ENCODE data around the gene CMTM8.

The CMTM8 gene

DNA sequence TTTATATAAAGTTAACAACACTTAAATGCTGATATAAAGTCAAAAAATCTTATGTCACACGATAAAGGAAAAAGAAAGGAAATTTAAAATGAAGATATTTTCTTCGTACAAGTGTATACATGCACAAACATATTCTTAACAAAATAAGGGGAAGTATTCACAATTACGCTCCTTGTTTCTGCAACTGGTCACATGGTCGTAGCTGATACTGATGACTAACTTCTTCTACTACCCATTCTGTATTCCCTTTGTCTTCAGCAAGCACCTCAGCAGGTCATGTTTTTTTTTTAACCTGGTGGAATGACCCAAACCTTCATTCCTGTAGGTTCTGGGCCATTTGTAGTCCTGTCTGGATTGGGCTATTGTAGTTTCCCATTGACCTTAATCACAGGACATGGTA is 30.0 kb upstream of the CMTM8 start:
- H3K79me1 ChIP-seq (ENCODE audit: low read depth, low read length), result no peaks in the 10 kb centered on the region
- H2BK5ac ChIP-seq (ENCODE audit: low read length), result no peak overlapping the region
- no peaks in the 10 kb centered on the region for H3K9me3 ChIP-seq (replicated peaks in 1 of 2; ENCODE audit: control insufficient read depth in 2 of 2, insufficient read depth in 1 of 2, low read depth in 1 of 2, low read length in 2 of 2)
- no peak overlapping the region for H2AFZ ChIP-seq (ENCODE audit: low read length)
- H2AK5ac ChIP-seq (ENCODE audit: low read depth, low read length), result no peak overlapping the region
- H3K4me3 ChIP-seq (ENCODE audit: low read length in 2 of 2), result no peak overlapping the region
- H4K91ac ChIP-seq (ENCODE audit: low read depth, low read length, poor library complexity), result no peak overlapping the region
- DNase-seq (ENCODE audit: low spot score), result no peak
- no peak overlapping the region for H3K4ac ChIP-seq (ENCODE audit: low read length)
- H3K4me1 ChIP-seq (ENCODE audit: control insufficient read depth in 2 of 2, insufficient read depth in 1 of 2, low read depth in 1 of 2, low read length in 2 of 2), result no peaks in the 10 kb centered on the region
- H3K14ac ChIP-seq (ENCODE audit: low read length), result no peak overlapping the region
- no peaks in the 10 kb centered on the region for H3K27me3 ChIP-seq (ENCODE audit: control insufficient read depth in 3 of 3, insufficient read depth in 3 of 3, low read depth in 1 of 3, low read length in 3 of 3)
- H3K9ac ChIP-seq (ENCODE audit: low read depth, low read length, poor library complexity), result no peak overlapping the region
- no peak overlapping the region for H2BK12ac ChIP-seq (ENCODE audit: low read length)
- no peak overlapping the region for H3K27ac ChIP-seq (replicated peaks; ENCODE audit: low read length)
- no CpG with 5 or more reads among the region's 4 CpGs for WGBS, 2 donors (ENCODE audit: extremely low coverage in 2 of 2, insufficient read length in 2 of 2, insufficient replicate concordance in 1 of 2)
- H4K8ac ChIP-seq (ENCODE audit: low read depth, low read length), result no peak overlapping the region
- H3K36me3 ChIP-seq (replicated peaks in 1 of 2; ENCODE audit: control insufficient read depth in 2 of 2, insufficient read depth in 2 of 2, low read length in 2 of 2), result no peaks in the 10 kb centered on the region
- H3K23ac ChIP-seq (ENCODE audit: low read depth, low read length, poor library complexity), result no peak overlapping the region
- no peak overlapping the region for H3K4me2 ChIP-seq (ENCODE audit: insufficient read depth, low read length, poor library complexity, severe bottlenecking)
- H2BK15ac ChIP-seq (ENCODE audit: low read length), result no peak overlapping the region
- H2BK120ac ChIP-seq (ENCODE audit: low read depth, low read length), result no peak overlapping the region
- no peak overlapping the region for H3K18ac ChIP-seq (ENCODE audit: low read length)

DNA sequence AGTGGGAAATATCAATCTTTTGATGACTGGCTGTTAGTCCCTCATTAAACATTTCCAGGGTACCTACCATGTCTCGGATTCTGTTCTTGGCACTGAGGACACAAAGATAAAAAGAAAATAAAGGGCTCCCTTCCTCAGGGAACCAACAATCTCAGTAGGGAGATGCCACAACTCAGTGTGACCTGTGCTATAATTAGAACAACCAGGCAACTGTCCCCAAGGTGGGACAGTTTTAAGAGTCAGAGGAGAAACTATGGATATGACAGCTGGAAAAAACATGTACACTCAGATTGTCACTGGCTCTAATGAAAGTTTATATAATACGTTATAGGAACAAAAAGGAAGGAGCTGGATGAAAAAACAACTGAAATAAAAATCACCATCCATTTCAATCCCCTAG is 23.3 kb upstream of the CMTM8 start:
- Histone ChIP-seq H2BK5ac (ENCODE audit: low read length) (no peak overlapping the region), H3K9ac (ENCODE audit: low read depth, low read length, poor library complexity) (no peak overlapping the region), H2BK15ac (ENCODE audit: low read length) (no peak overlapping the region), H3K79me1 (ENCODE audit: low read depth, low read length) (no peaks in the 10 kb centered on the region), H2BK120ac (ENCODE audit: low read depth, low read length) (no peak overlapping the region), H3K14ac (ENCODE audit: low read length) (no peak overlapping the region), H3K36me3 (replicated peaks in 1 of 2; ENCODE audit: control insufficient read depth in 2 of 2, insufficient read depth in 2 of 2, low read length in 2 of 2) (no peaks in the 10 kb centered on the region), H2AK5ac (ENCODE audit: low read depth, low read length) (no peak overlapping the region), H2BK12ac (ENCODE audit: low read length) (no peak overlapping the region), H3K4ac (ENCODE audit: low read length) (no peak overlapping the region), H2AFZ (ENCODE audit: low read length) (no peak overlapping the region), H3K4me1 (ENCODE audit: control insufficient read depth in 2 of 2, insufficient read depth in 1 of 2, low read depth in 1 of 2, low read length in 2 of 2) (no peaks in the 10 kb centered on the region), H3K4me3 (ENCODE audit: low read length in 2 of 2) (no peak overlapping the region), H3K9me3 (replicated peaks in 1 of 2; ENCODE audit: control insufficient read depth in 2 of 2, insufficient read depth in 1 of 2, low read depth in 1 of 2, low read length in 2 of 2) (no peaks in the 10 kb centered on the region), H3K4me2 (ENCODE audit: insufficient read depth, low read length, poor library complexity, severe bottlenecking) (no peak overlapping the region), H3K23ac (ENCODE audit: low read depth, low read length, poor library complexity) (no peak overlapping the region), H3K18ac (ENCODE audit: low read length) (no peak overlapping the region), H3K27me3 (ENCODE audit: control insufficient read depth in 3 of 3, insufficient read depth in 3 of 3, low read depth in 1 of 3, low read length in 3 of 3) (peaks cover 0 to 2% (median 0%) of the 10 kb centered on the region in 3 experiments), H3K27ac (replicated peaks; ENCODE audit: low read length) (no peak overlapping the region), H4K8ac (ENCODE audit: low read depth, low read length) (no peak overlapping the region), H4K91ac (ENCODE audit: low read depth, low read length, poor library complexity) (no peak overlapping the region)
- DNase-seq (ENCODE audit: low spot score), result no peak
- WGBS, 2 donors (ENCODE audit: extremely low coverage in 2 of 2, insufficient read length in 2 of 2, insufficient replicate concordance in 1 of 2), result no CpG with 5 or more reads among the region's 2 CpGs

DNA sequence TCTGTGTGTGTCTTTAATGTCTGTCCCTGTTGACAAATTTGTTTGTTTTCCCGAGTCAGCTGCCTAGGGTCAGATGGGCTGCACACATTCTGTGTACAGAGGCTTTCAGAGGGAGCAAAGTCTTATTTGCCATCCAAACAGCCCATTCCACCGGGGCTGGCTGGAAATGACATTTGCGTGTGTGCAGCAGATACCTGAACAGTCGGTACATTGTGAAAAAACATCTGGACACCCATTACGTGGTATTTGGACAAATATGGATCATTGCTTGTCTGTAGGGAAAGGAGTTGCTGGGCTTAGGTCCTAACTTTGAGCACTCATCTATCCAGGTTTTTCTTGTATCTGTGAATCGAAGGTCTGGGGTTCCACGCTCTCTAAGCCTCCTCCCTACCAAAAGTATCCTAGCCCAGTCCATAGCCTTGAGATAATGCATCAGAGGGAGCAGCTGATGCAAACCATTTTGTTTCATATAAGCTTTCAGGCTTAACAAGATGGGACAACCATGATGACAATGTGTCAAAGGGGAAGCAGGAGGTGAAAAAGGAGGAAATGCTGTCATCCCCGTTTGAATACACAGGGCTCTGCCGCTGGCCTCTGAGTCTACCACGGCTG is 22.2 kb upstream of the CMTM8 start:
- no peak overlapping the region for H3K27ac ChIP-seq (replicated peaks; ENCODE audit: low read length)
- H3K36me3 ChIP-seq (replicated peaks in 1 of 2; ENCODE audit: control insufficient read depth in 2 of 2, insufficient read depth in 2 of 2, low read length in 2 of 2), result no peaks in the 10 kb centered on the region
- no peak overlapping the region for H3K9ac ChIP-seq (ENCODE audit: low read depth, low read length, poor library complexity)
- H3K4me2 ChIP-seq (ENCODE audit: insufficient read depth, low read length, poor library complexity, severe bottlenecking), result no peak overlapping the region
- no peak for DNase-seq (ENCODE audit: low spot score)
- H2BK5ac ChIP-seq (ENCODE audit: low read length), result no peak overlapping the region
- no peak overlapping the region for H4K8ac ChIP-seq (ENCODE audit: low read depth, low read length)
- H2AK5ac ChIP-seq (ENCODE audit: low read depth, low read length), result no peak overlapping the region
- no peak overlapping the region for H3K18ac ChIP-seq (ENCODE audit: low read length)
- H2BK120ac ChIP-seq (ENCODE audit: low read depth, low read length), result no peak overlapping the region
- no peak overlapping the region for H3K23ac ChIP-seq (ENCODE audit: low read depth, low read length, poor library complexity)
- no peak overlapping the region for H4K91ac ChIP-seq (ENCODE audit: low read depth, low read length, poor library complexity)
- H3K9me3 ChIP-seq (replicated peaks in 1 of 2; ENCODE audit: control insufficient read depth in 2 of 2, insufficient read depth in 1 of 2, low read depth in 1 of 2, low read length in 2 of 2), result no peaks in the 10 kb centered on the region
- H3K14ac ChIP-seq (ENCODE audit: low read length), result no peak overlapping the region
- H3K4ac ChIP-seq (ENCODE audit: low read length), result no peak overlapping the region
- H3K4me1 ChIP-seq (ENCODE audit: control insufficient read depth in 2 of 2, insufficient read depth in 1 of 2, low read depth in 1 of 2, low read length in 2 of 2), result no peaks in the 10 kb centered on the region
- H3K4me3 ChIP-seq (ENCODE audit: low read length in 2 of 2), result no peak overlapping the region
- H2BK12ac ChIP-seq (ENCODE audit: low read length), result no peak overlapping the region
- H3K27me3 ChIP-seq (ENCODE audit: control insufficient read depth in 3 of 3, insufficient read depth in 3 of 3, low read depth in 1 of 3, low read length in 3 of 3), result peaks cover 0 to 2% (median 0%) of the 10 kb centered on the region in 3 experiments
- peak overlapping the region; percentile 38 for H2AFZ ChIP-seq (ENCODE audit: low read length)
- no peak overlapping the region for H2BK15ac ChIP-seq (ENCODE audit: low read length)
- WGBS, 2 donors (ENCODE audit: extremely low coverage in 2 of 2, insufficient read length in 2 of 2, insufficient replicate concordance in 1 of 2), result no CpG with 5 or more reads among the region's 10 CpGs
- no peaks in the 10 kb centered on the region for H3K79me1 ChIP-seq (ENCODE audit: low read depth, low read length)

DNA sequence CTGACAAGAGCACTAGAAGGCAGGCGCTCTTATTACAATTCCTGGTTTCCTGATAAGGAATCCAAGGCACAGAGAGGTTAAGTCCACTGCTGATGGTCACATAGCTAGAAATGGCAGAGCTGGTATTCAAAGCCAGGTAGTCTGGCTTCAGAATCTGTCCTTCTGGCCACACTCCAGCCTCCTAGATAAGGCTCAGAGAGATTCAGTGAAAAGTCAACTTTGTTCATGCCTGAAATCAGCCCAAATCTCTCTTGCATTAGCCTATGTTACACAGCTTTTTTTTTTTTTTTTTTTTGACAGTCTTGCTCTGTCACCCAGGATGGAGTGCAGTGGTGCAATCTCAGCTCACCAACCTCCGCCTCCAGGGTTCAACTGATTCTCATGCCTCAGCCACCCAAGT is 21.1 kb upstream of the CMTM8 start:
- Histone ChIP-seq H2BK5ac (ENCODE audit: low read length) (no peak overlapping the region), H2BK15ac (ENCODE audit: low read length) (no peak overlapping the region), H3K4me1 (ENCODE audit: control insufficient read depth in 2 of 2, insufficient read depth in 1 of 2, low read depth in 1 of 2, low read length in 2 of 2) (peaks cover 0 to 3% of the 10 kb centered on the region in 2 donors), H3K79me1 (ENCODE audit: low read depth, low read length) (no peaks in the 10 kb centered on the region), H3K14ac (ENCODE audit: low read length) (no peak overlapping the region), H3K27ac (replicated peaks; ENCODE audit: low read length) (no peak overlapping the region), H4K8ac (ENCODE audit: low read depth, low read length) (no peak overlapping the region), H3K9me3 (replicated peaks in 1 of 2; ENCODE audit: control insufficient read depth in 2 of 2, insufficient read depth in 1 of 2, low read depth in 1 of 2, low read length in 2 of 2) (no peaks in the 10 kb centered on the region), H3K4ac (ENCODE audit: low read length) (no peak overlapping the region), H3K23ac (ENCODE audit: low read depth, low read length, poor library complexity) (no peak overlapping the region), H2BK120ac (ENCODE audit: low read depth, low read length) (no peak overlapping the region), H3K36me3 (replicated peaks in 1 of 2; ENCODE audit: control insufficient read depth in 2 of 2, insufficient read depth in 2 of 2, low read length in 2 of 2) (no peaks in the 10 kb centered on the region), H2BK12ac (ENCODE audit: low read length) (no peak overlapping the region), H4K91ac (ENCODE audit: low read depth, low read length, poor library complexity) (no peak overlapping the region), H2AK5ac (ENCODE audit: low read depth, low read length) (no peak overlapping the region), H3K18ac (ENCODE audit: low read length) (no peak overlapping the region), H3K27me3 (ENCODE audit: control insufficient read depth in 3 of 3, insufficient read depth in 3 of 3, low read depth in 1 of 3, low read length in 3 of 3) (peaks cover 0 to 2% (median 0%) of the 10 kb centered on the region in 3 experiments), H3K9ac (ENCODE audit: low read depth, low read length, poor library complexity) (no peak overlapping the region), H2AFZ (ENCODE audit: low read length) (no peak overlapping the region), H3K4me2 (ENCODE audit: insufficient read depth, low read length, poor library complexity, severe bottlenecking) (no peak overlapping the region), H3K4me3 (ENCODE audit: low read length in 2 of 2) (no peak overlapping the region)
- no CpG with 5 or more reads among the region's 2 CpGs for WGBS, 2 donors (ENCODE audit: extremely low coverage in 2 of 2, insufficient read length in 2 of 2, insufficient replicate concordance in 1 of 2)
- DNase-seq (ENCODE audit: low spot score), result no peak
